ENCODE results near the gene UVRAG.

GRCh38 chr11:75879737-75880136 is 64.7 kb downstream of the UVRAG start:
- TF ChIP-seq CTCF (IDR thresholded peaks at IDR 0.05; ENCODE audit: insufficient read depth, low read length) = no peak
- TF ChIP-seq SPI1 (IDR thresholded peaks at IDR 0.05; ENCODE audit: borderline replicate concordance, low read depth) = no peak

All from HL-60 (cell line).